ENCODE data around the gene GSN. TPM values are rescaled to one million over a fixed set of nuclear protein-coding genes. Genes with fewer than 3 reads are reported as not detected.

GSN gene
- total and polyA plus RNA-seq, 2 of the 8 experiments (the other 6 are each of a cell fraction or from before 2014, with no cell fraction given), result 52.3 to 94.5 TPM

DNA sequence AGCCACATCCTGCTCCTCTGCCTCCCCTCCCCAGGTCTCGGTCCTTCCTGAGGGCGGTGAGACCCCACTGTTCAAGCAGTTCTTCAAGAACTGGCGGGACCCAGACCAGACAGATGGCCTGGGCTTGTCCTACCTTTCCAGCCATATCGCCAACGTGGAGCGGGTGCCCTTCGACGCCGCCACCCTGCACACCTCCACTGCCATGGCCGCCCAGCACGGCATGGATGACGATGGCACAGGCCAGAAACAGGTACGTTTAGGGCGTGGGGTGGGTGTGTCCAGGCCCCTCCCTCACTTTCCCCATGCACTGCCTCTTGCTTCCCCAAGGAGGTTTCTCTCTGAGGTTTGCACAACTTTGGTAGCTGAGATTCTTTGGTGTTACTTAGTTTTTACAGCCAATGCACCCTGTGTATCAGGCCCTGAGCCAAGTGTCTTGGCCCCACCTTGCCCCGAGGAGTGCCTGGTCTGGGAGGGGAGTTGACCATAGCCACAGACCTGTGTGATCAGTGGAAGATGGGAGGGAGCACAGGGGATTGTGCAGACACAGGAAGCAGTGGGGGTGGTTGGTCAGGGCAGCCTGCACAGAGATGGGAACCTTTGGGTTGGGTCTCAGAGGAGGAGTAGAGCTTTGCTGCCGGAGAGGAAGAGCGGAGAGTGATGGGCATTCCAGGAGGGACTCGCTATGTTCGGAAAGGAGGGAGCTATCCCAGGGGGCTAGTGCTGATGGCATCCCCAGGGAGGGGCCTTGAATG is 50.8 kb downstream of the GSN start (continued):
- no peak for TF ChIP-seq SP4 (IDR thresholded peaks at IDR 0.05; ENCODE audit: low read length)
- TF ChIP-seq RFX5 (IDR thresholded peaks at IDR 0.05; ENCODE audit: borderline replicate concordance, low read depth, low read length), result no peak
- no peak for TF ChIP-seq PHF8 (conservative IDR thresholded peaks at IDR 0.05; ENCODE audit: low read depth, low read length)
- TF ChIP-seq GTF2F1 (IDR thresholded peaks at IDR 0.05; ENCODE audit: borderline replicate concordance, low read depth, low read length), result no peak
- no peak for TF ChIP-seq KDM4A (IDR thresholded peaks at IDR 0.05; ENCODE audit: low read depth, low read length, severe bottlenecking)
- no peak for TF ChIP-seq BACH1 (IDR thresholded peaks at IDR 0.05; ENCODE audit: low read length)
- TF ChIP-seq GABPA (IDR thresholded peaks at IDR 0.05; ENCODE audit: borderline replicate concordance, insufficient read depth, low read length), result no peak
- no peak for TF ChIP-seq TBP (IDR thresholded peaks at IDR 0.05; ENCODE audit: low read depth, low read length)

Data from H1 (cell line).